SK-N-SH treated with all-trans-retinoic acid at 6 μM for 48 hours (cell line): ENCODE measurements around the gene SHANK3.

Experiments
- ATAC-seq: fragments of 200-7000 bp; cut with Tn5 transposase; 3 replicates; pipeline ENCODE4 v1.9.1; 2020; ENCODE audit warnings: mild to moderate bottlenecking, moderate library complexity
- ARNTL ChIP-seq: fragments of 450-650 bp; formaldehyde crosslinking; IDR thresholded peaks from 2 replicates; pipeline ENCODE4 v1.5.0; 2020; ENCODE audit warnings: low read depth, mild to moderate bottlenecking, moderate library complexity, borderline replicate concordance
- BACH2 ChIP-seq: fragments of 250-450 bp; sonication (Bioruptor Pico); IDR thresholded peaks from 2 replicates; pipeline ENCODE4 v1.9.0; 2021; ENCODE audit warnings: mild to moderate bottlenecking, borderline replicate concordance
- CREB5 ChIP-seq: fragments of 250-450 bp; sonication (Bioruptor Pico); IDR thresholded peaks from 2 replicates; pipeline ENCODE4 v1.5.1; 2020; ENCODE audit warnings: low read depth, mild to moderate bottlenecking, moderate library complexity
- CSDC2 ChIP-seq: fragments of 250-450 bp; sonication (Bioruptor Pico); IDR thresholded peaks from 2 replicates; pipeline ENCODE4 v1.5.0; 2020; ENCODE audit warnings: mild to moderate bottlenecking, moderate library complexity
- CSRNP3 ChIP-seq: fragments of 250-450 bp; sonication (Bioruptor Pico); IDR thresholded peaks from 2 replicates; pipeline ENCODE4 v1.5.1; 2021; ENCODE audit warnings: mild to moderate bottlenecking, moderate library complexity
- GLIS3 ChIP-seq: fragments of 250-450 bp; sonication (Bioruptor Pico); IDR thresholded peaks from 2 replicates; pipeline ENCODE4 v1.5.0; 2020; ENCODE audit warnings: mild to moderate bottlenecking, moderate library complexity
- ISL1 ChIP-seq: fragments of 250-450 bp; sonication (Bioruptor Pico); IDR thresholded peaks from 2 replicates; pipeline ENCODE4 v2.1.2; 2022; ENCODE audit warnings: mild to moderate bottlenecking, moderate library complexity
- OSR1 ChIP-seq: fragments of 250-450 bp; sonication (Bioruptor Pico); IDR thresholded peaks from 2 replicates; pipeline ENCODE4 v1.8.0; 2022; ENCODE audit warnings: moderate library complexity, mild to moderate bottlenecking, inconsistent platforms
- PATZ1 ChIP-seq: fragments of 250-450 bp; sonication (Bioruptor Pico); IDR thresholded peaks from 2 replicates; pipeline ENCODE4 v1.8.0; 2020; ENCODE audit warnings: mild to moderate bottlenecking, moderate library complexity, borderline replicate concordance
- POU6F1 ChIP-seq: fragments of 250-450 bp; sonication (Bioruptor Pico); IDR thresholded peaks from 2 replicates; pipeline ENCODE4 v1.8.0; 2021; ENCODE audit warnings: low read depth, mild to moderate bottlenecking, moderate library complexity, borderline replicate concordance
- PPARA ChIP-seq: fragments of 250-450 bp; sonication (Bioruptor Pico); IDR thresholded peaks from 2 replicates; pipeline ENCODE4 v1.5.0; 2020; ENCODE audit warnings: mild to moderate bottlenecking, borderline replicate concordance
- RARB ChIP-seq: fragments of 250-450 bp; sonication (Bioruptor Pico); IDR thresholded peaks from 2 replicates; pipeline ENCODE4 v1.8.0; 2021; ENCODE audit warnings: mild to moderate bottlenecking, moderate library complexity
- SNAI2 ChIP-seq: fragments of 250-450 bp; sonication (Bioruptor Pico); IDR thresholded peaks from 2 replicates; pipeline ENCODE4 v1.5.0; 2020; ENCODE audit warnings: mild to moderate bottlenecking, moderate library complexity
- TCF4 ChIP-seq: fragments of 250-450 bp; sonication (Bioruptor Pico); IDR thresholded peaks from 2 replicates; pipeline ENCODE4 v1.8.0; 2021; ENCODE audit warnings: mild to moderate bottlenecking, moderate library complexity, borderline replicate concordance
- TOX ChIP-seq: fragments of 250-450 bp; sonication (Bioruptor Pico); IDR thresholded peaks from 2 replicates; pipeline ENCODE4 v1.8.0; 2021; ENCODE audit warnings: mild to moderate bottlenecking, moderate library complexity, borderline replicate concordance
- TSHZ2 ChIP-seq: fragments of 250-450 bp; sonication (Bioruptor Pico); IDR thresholded peaks from 2 replicates; pipeline ENCODE4 v1.5.0; 2020; ENCODE audit warnings: mild to moderate bottlenecking, moderate library complexity
- ZC3H10 ChIP-seq: fragments of 250-450 bp; sonication (Bioruptor Pico); IDR thresholded peaks from 2 replicates; pipeline ENCODE4 v1.5.1; 2021; ENCODE audit warnings: mild to moderate bottlenecking, moderate library complexity
- ZFP3 ChIP-seq: fragments of 250-450 bp; sonication (Bioruptor Pico); IDR thresholded peaks from 2 replicates; pipeline ENCODE4 v1.5.0; 2020; ENCODE audit warnings: mild to moderate bottlenecking, moderate library complexity
- ZFP30 ChIP-seq: fragments of 450-650 bp; formaldehyde crosslinking; IDR thresholded peaks from 2 replicates; pipeline ENCODE4 v1.5.0; 2022; ENCODE audit warnings: mild to moderate bottlenecking, moderate library complexity
- ZNF565 ChIP-seq: fragments of 450-650 bp; formaldehyde crosslinking; conservative IDR thresholded peaks from 2 replicates; pipeline ENCODE4 v1.5.0; 2020; ENCODE audit warnings: low read depth, mild to moderate bottlenecking, moderate library complexity
- ZNF70 ChIP-seq: fragments of 450-650 bp; formaldehyde crosslinking; IDR thresholded peaks from 2 replicates; pipeline ENCODE4 v1.5.0; 2020; ENCODE audit warnings: mild to moderate bottlenecking, moderate library complexity
- ZNF8 ChIP-seq: fragments of 450-650 bp; formaldehyde crosslinking; IDR thresholded peaks from 2 replicates; pipeline ENCODE4 v1.5.0; 2020; ENCODE audit warnings: mild to moderate bottlenecking, moderate library complexity

SHANK3 gene

GRCh38 chr22:50705219-50705691 lies 32.6 kb downstream of the SHANK3 start:
- TF ChIP-seq CREB5 (CRISPR knock-in tag) (no peak), RARB (no peak), ZNF565 (CRISPR knock-in tag) (no peak), SNAI2 (CRISPR knock-in tag) (no peak), CSDC2 (CRISPR knock-in tag) (no peak), ZNF70 (no peak), ISL1 (no peak), TCF4 (CRISPR knock-in tag) (no peak), ZNF8 (CRISPR knock-in tag) (no peak), PATZ1 (no peak), CSRNP3 (CRISPR knock-in tag) (no peak), POU6F1 (no peak)
- TF ChIP-seq, all 23 proteins: peak for 0

GRCh38 chr22:50705851-50706351 lies 33.3 kb downstream of the SHANK3 start:
- TF ChIP-seq ISL1 (no peak), GLIS3 (no peak), PPARA (no peak), CSDC2 (CRISPR knock-in tag) (no peak), ZNF8 (CRISPR knock-in tag) (no peak), TOX (CRISPR knock-in tag) (no peak), TCF4 (CRISPR knock-in tag) (no peak), ZFP30 (no peak)
- no peak for ATAC-seq

More at GRCh38 chr22:50705219-50705691, 32.6 kb downstream of the SHANK3 start:
- ATAC-seq: peak; percentile 37; the same call in 2 of the 3 replicates

GRCh38 chr22:50706481-50707125 lies 34.0 kb downstream of the SHANK3 start:
- TF ChIP-seq RARB: no peak
- TF ChIP-seq ARNTL (CRISPR knock-in tag): no peak
- TF ChIP-seq PATZ1: no peak
- TF ChIP-seq ZNF565 (CRISPR knock-in tag): no peak
- TF ChIP-seq OSR1: no peak
- no peak for ATAC-seq

GRCh38 chr22:50708474-50708873 lies 35.9 kb downstream of the SHANK3 start:
- no peak for ATAC-seq
- TF ChIP-seq ARNTL (CRISPR knock-in tag) (no peak), RARB (no peak), CSDC2 (CRISPR knock-in tag) (no peak), ZFP3 (CRISPR knock-in tag) (no peak), ISL1 (no peak), ZNF8 (CRISPR knock-in tag) (no peak), TCF4 (CRISPR knock-in tag) (no peak), SNAI2 (CRISPR knock-in tag) (no peak), ZNF70 (no peak), TSHZ2 (CRISPR knock-in tag) (no peak), PPARA (no peak), CREB5 (CRISPR knock-in tag) (no peak), BACH2 (CRISPR knock-in tag) (no peak), ZC3H10 (CRISPR knock-in tag) (no peak), OSR1 (no peak)
